Cardiac muscle cell (in vitro differentiated cells and primary cell): Measurements from ENCODE around the gene RPP25. TPM values are rescaled to one million over a fixed set of nuclear protein-coding genes. Genes with fewer than 3 reads are reported as not detected.

Experiments used
- DNase-seq, 2 donors: peaks; one replicate each; pipeline versions ENCODE4 v3.0.0 to v3.0.0-alpha.2; 2010 to 2017; ENCODE audit warnings: low read depth in 1 of 2, low spot score in 1 of 2
- H3K27ac ChIP-seq: fragments of 200-600 bp; sonication (generic); 2 replicates; pipeline ENCODE4 v1.5.1; 2016
- H3K27me3 ChIP-seq: fragments of 200-600 bp; sonication (generic); 2 replicates; pipeline ENCODE4 v1.6.0; 2016; ENCODE audit warnings: control low read depth
- H3K36me3 ChIP-seq: fragments of 200-600 bp; sonication (generic); 2 replicates; pipeline ENCODE4 v1.5.1; 2016; ENCODE audit warnings: control low read depth
- H3K4me1 ChIP-seq: fragments of 200-600 bp; sonication (generic); 2 replicates; pipeline ENCODE4 v1.8.1; 2017; ENCODE audit warnings: low read depth, mild to moderate bottlenecking, mixed run types
- H3K4me3 ChIP-seq: fragments of 200-600 bp; sonication (generic); 2 replicates; pipeline ENCODE4 v1.5.1; 2016; ENCODE audit warnings: mild to moderate bottlenecking
- H3K9me3 ChIP-seq: fragments of 200-600 bp; sonication (generic); 2 replicates; pipeline ENCODE4 v1.5.1; 2017; ENCODE audit warnings: low read depth, mild to moderate bottlenecking, control low read depth
- polyA plus RNA-seq: library from polyadenylated mRNA; unstranded; fragments of >200 nt; fragmentation: Nextera tagmentation; extraction: Ambion mirVana; gene quantifications from 2 replicates; pipeline ENCODE4 v1.2.1, GENCODE V29; 2016
- total RNA-seq: library from RNA; depleted of rRNA; stranded (reverse); fragments of >200 nt; gene quantifications from 2 replicates; pipeline ENCODE4 v1.2.3, GENCODE V29; 2016
- TF ChIP-seq, protein P1 (sequence below): IDR thresholded peaks from 2 replicates; pipeline ENCODE4 v1.5.1; 2012; ENCODE audit warnings: low read depth, mild to moderate bottlenecking, low read length

Gene RPP25
- total and polyA plus RNA-seq, 2 experiments from 2014 or later, result 18.3 to 21.1 TPM

DNA sequence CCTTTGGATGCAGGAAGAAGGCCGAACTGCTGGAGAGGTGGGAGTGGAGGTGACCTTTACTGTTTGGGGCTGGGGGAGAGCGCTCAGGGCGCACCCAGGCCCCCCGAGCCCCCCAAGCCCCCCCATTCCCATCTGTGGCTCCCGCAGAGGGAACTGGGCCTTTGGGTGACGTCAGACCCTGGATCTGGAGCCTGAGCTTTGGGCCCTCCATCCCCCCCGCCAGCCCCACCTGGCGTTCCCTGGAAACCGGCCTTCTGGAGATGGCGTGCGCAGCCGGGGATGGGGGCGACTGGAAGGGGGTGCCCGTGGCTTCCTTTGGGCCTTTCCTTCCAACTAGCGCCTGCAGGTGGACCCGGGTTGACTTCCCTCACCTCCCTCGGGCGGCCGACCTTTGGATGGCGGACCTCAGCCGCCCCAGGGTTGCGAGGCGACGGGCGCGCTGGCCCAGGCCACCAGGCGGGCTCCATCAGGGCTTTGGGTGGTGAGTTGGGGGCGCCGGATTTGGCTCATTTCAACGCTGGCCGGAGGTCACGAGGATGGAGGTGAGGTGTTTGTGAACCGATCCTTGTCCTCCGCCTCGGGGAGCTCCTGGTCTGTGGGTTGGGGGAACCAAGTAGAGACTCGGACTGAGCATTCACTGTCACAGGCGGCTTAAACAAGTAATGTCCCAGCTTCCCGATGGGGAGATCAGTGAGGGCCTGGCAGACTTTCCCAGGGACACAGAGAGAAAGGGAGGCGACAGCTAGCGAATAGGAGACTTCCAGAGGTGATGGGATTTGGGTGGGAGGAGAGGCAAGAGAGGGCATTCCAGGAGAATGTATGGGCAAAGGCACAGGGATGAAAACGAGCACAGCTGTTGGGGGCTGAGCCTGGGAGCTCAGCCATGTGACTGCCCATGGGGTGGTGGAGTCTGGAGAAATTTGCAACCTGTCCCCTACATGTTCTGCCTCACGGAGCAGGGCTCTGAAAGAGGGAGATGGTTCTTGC lies 39.5 kb upstream of the RPP25 start:
- no peaks in the 10 kb centered on the region for H3K9me3 ChIP-seq
- peak; percentile 11 to 24 for DNase-seq
- no peaks in the 10 kb centered on the region for H3K36me3 ChIP-seq
- TF ChIP-seq, protein P1, sequence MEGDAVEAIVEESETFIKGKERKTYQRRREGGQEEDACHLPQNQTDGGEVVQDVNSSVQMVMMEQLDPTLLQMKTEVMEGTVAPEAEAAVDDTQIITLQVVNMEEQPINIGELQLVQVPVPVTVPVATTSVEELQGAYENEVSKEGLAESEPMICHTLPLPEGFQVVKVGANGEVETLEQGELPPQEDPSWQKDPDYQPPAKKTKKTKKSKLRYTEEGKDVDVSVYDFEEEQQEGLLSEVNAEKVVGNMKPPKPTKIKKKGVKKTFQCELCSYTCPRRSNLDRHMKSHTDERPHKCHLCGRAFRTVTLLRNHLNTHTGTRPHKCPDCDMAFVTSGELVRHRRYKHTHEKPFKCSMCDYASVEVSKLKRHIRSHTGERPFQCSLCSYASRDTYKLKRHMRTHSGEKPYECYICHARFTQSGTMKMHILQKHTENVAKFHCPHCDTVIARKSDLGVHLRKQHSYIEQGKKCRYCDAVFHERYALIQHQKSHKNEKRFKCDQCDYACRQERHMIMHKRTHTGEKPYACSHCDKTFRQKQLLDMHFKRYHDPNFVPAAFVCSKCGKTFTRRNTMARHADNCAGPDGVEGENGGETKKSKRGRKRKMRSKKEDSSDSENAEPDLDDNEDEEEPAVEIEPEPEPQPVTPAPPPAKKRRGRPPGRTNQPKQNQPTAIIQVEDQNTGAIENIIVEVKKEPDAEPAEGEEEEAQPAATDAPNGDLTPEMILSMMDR, result no peak
- H3K27ac ChIP-seq, result no peak overlapping the region
- H3K27me3 ChIP-seq, result peaks cover 25% of the 10 kb centered on the region
- H3K4me1 ChIP-seq, result no peaks in the 10 kb centered on the region
- peak overlapping the region; percentile 71 for H3K4me3 ChIP-seq

DNA sequence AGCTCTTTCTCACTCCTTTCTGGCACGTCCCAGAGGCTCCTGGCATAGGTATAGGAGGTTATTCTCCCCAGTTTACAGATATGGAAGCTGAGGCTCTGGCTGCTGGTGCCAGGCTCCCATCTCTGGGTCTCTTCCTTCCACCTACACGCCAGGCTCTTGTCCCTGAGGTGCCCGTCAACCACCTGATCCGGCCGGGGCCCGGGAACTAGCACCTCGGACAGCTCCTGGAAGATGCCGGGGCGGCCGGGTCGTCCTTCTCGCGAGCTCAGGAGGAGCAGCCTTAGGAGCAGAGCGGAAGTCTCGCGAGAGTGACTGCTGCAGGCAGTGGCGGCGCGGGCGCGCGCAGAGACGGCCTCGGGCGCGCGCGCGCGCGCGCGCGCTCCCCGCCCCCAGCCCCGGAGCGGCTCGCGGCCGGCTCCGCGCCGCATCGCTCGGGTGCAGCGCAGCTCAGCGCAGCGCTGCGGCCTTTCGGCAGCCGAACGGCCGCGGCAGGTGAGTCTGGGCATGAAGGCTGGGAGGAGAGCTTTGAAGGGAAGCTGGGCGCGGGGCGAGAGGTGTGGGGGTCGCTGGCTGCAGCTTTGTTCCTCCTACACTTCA lies 38.7 kb upstream of the RPP25 start, which contains the start of gene SCAMP5:
TSS of gene SCAMP5 (plus strand) at position 382 of the 597 bp plus-strand sequence. CDS start 16,277 bp downstream, outside the sequence.
- Histone ChIP-seq H3K9me3 (no peaks in the 10 kb centered on the region), H3K27ac (no peak within 1 kb of the TSS), H3K4me3 (peak within 1 kb of the TSS; percentile 71), H3K4me1 (no peaks in the 10 kb centered on the region), H3K27me3 (peaks cover 25% of the 10 kb centered on the region), H3K36me3 (no peaks in the 10 kb centered on the region)
- DNase-seq, result peak; percentile 94 to 99
- TF ChIP-seq, protein P1, result no peak

DNA sequence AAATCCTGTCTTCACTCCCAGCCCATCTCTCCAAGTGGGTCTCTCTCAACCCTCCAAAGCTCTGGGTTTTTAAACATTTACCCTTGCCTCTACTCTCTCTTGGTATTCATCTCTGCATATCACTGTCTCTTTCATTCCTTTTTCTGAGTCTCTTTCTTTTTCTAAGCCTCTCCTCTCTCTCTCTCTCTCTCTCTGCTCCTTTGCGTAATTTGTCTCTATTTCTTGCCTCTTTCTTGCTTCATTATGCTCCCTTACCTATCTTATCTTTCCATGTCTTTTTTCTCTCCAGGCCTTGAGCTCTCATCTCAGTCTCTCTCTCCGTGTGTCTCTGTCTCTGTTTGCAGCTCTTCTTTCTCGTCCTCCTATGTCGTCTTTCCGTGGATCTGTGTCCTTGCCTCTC lies 38.1 kb upstream of the RPP25 start:
- Histone ChIP-seq H3K36me3 (no peaks in the 10 kb centered on the region), H3K9me3 (no peaks in the 10 kb centered on the region), H3K27me3 (peaks cover 26% of the 10 kb centered on the region), H3K4me3 (no peak overlapping the region), H3K27ac (no peak overlapping the region), H3K4me1 (no peaks in the 10 kb centered on the region)
- no peak for DNase-seq
- TF ChIP-seq, protein P1, result no peak

DNA sequence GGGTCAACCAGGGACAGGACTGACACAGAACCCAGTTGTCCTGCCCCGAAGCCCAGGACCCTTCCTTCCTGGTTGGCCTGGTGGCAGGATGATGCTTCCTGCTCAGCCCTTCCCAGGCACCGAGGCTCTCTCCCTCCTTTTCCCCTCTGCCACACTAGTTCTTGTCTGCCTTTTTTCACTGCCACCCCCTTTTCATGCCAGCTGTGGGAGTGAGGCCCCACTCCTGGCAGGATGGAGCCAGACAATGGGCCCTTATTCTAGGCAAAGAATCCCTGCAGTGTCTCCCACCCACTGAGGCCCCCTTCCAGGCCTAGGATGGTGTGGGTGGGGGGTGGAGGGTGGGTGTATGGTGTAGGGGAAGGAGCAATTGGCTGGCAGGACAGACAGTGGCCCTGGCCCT lies 37.7 kb upstream of the RPP25 start:
- DNase-seq, result no peak
- H3K4me1 ChIP-seq, result no peaks in the 10 kb centered on the region
- no peak overlapping the region for H3K27ac ChIP-seq
- H3K4me3 ChIP-seq, result no peak overlapping the region
- TF ChIP-seq, protein P1, result no peak
- no peaks in the 10 kb centered on the region for H3K36me3 ChIP-seq
- H3K9me3 ChIP-seq, result no peaks in the 10 kb centered on the region
- H3K27me3 ChIP-seq, result peaks cover 29% of the 10 kb centered on the region

DNA sequence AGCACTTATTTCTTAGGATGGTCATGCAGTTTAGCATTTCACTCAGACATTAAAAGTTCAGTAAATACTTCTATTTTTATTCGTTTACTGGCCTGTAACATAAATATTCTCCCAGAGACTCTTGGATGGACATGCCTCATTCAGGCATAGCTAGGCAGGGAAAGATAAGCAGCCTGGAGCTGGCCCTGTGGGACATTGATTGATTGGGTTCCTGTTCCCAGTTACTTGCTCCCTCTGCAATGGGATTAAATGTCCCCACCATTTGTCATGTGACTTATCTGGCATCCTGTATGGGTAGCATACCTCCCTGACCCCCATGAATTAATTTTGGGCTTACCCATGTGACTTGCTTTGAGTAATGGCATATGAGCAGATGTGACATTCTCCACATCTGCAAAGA lies 36.0 kb upstream of the RPP25 start:
- no peak for DNase-seq
- TF ChIP-seq, protein P1, result no peak
- Histone ChIP-seq H3K9me3 (no peaks in the 10 kb centered on the region), H3K36me3 (no peaks in the 10 kb centered on the region), H3K27ac (no peak overlapping the region), H3K27me3 (peaks cover 25% of the 10 kb centered on the region), H3K4me3 (no peak overlapping the region), H3K4me1 (no peaks in the 10 kb centered on the region)
